Body of pancreas (tissue), 4 donors: ENCODE measurements around the gene PLXDC2. TPM values are rescaled to one million over a fixed set of nuclear protein-coding genes. Genes with fewer than 3 reads are reported as not detected.

Experiments
- ATAC-seq: fragments of 150-250 bp; one replicate; pipeline ENCODE4 v1.9.1; 2016
- DNase-seq, 4 donors: peaks; one replicate each; pipeline ENCODE4 v3.0.0-alpha.2; 2019
- H3K27ac ChIP-seq, 4 donors: fragments of 200-600 bp; sonication (generic); 1 replicate in 3 of 4; 2 replicates in 1 of 4; pipeline versions ENCODE4 v1.5.1 to v1.6.1; 2016 to 2019; ENCODE audit warnings: mild to moderate bottlenecking in 1 of 4, mixed read lengths in 1 of 4, moderate library complexity in 1 of 4
- H3K27me3 ChIP-seq, 2 donors: fragments of 200-600 bp; sonication (generic); one replicate each; pipeline ENCODE4 v1.6.0; 2016; ENCODE audit warnings: mild to moderate bottlenecking in 1 of 2
- H3K36me3 ChIP-seq, 2 donors: fragments of 200-600 bp; sonication (generic); replicated peaks in 1 of 2; 2 replicates each; pipeline ENCODE4 v1.5.1; 2016; ENCODE audit warnings: low read depth in 2 of 2; ENCODE audit not compliant: insufficient read depth in 1 of 2
- H3K4me1 ChIP-seq: fragments of 200-600 bp; sonication (generic); one replicate; pipeline ENCODE4 v1.6.0; 2016
- H3K4me3 ChIP-seq, 2 donors: fragments of 200-600 bp; sonication (generic); 1 replicate in 1 of 2; 2 replicates in 1 of 2; pipeline ENCODE4 v1.5.1; 2016 to 2019
- H3K9me3 ChIP-seq, 3 donors: fragments of 200-600 bp; sonication (generic); 1 replicate in 2 of 3; 2 replicates in 1 of 3; pipeline ENCODE4 v1.5.1; 2016
- CTCF ChIP-seq, 7 experiments: fragments of 450-650 bp in 4 of 7; fragments of 200-600 bp in 3 of 7; sonication (generic) in 3 of 7; IDR thresholded peaks; one replicate each; pipeline ENCODE4 v1.5.1; 2016 to 2019; ENCODE audit warnings: antibody characterized with exemption in 7 of 7
- POLR2A ChIP-seq, 3 donors: fragments of 450-650 bp; IDR thresholded peaks; one replicate each; pipeline ENCODE4 v1.6.1; 2016; ENCODE audit warnings: antibody characterized with exemption in 3 of 3, mild to moderate bottlenecking in 2 of 3
- WGBS, 2 donors: methylation state at CpG; one replicate each; pipeline ENCODE4 v1.1.5; 2017; 5-methylcytosine and 5-hydroxymethylcytosine counted together
- intact Hi-C: fragments of 100-400 bp; cut with DNase I; formaldehyde crosslinking; loops from one replicate; pipeline ENCODE4 v1.15.1; 2023
- total RNA-seq, 2 donors: library from RNA; depleted of rRNA; stranded (reverse); fragments of >200 nt; gene quantifications; one replicate each; pipeline ENCODE4 v1.1.0, GENCODE V29; 2016

Gene PLXDC2
- total RNA-seq, 2 donors from 2014 or later, result 8.2 to 13.5 TPM

DNA sequence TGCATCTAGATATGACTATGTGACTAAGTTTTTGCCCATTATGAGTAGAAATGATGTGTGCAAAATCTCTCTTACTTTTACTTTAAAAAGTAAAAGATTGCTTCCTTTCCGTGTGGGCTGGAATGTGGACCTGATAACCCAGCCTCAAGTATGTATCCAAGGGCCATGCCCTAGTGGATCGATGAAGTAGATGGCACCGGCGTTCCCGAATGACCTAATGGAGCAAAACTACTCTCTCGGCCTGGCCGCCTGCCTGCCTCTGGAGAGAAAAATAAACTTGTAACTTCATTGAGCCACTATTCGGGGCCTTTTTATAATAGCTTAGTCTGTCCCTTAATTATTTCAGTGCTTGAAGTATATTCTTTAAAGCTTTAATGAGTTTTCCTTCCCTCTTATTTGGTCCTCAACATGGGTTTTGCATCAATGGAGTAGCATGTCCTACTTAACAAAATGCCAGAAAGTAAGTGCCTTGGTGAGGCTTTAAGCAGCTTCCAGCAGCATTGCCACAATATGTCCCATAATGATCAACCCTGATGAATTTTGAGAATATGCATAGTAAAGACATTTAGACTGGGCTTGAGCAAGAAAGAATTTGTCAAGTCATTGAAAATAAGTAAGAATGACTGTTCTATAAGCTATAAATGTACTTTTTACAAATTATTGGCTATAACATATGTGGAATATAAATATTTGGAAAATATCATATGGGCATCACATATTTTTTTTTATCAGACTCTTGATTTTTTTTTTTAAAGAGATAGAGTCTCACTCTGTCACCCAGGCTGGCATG, 61.4 kb downstream of the PLXDC2 start:
- no peaks in the 10 kb centered on the region for H3K4me1 ChIP-seq
- no peak overlapping the region for H3K27ac ChIP-seq
- no peaks in the 10 kb centered on the region for H3K9me3 ChIP-seq
- TF ChIP-seq CTCF (IDR thresholded peaks at IDR 0.05), result no peak
- TF ChIP-seq POLR2A (IDR thresholded peaks at IDR 0.05), result no peak
- no peaks in the 10 kb centered on the region for H3K27me3 ChIP-seq
- WGBS, 2 donors, result 69 to 76% methylated on average over 8 of the region's 8 CpGs
- intact Hi-C loops, result no loop called here
- no peak overlapping the region for H3K4me3 ChIP-seq
- no peaks in the 10 kb centered on the region for H3K36me3 ChIP-seq
- DNase-seq (no peak), ATAC-seq (no peak)

- intact Hi-C loops, result no loop called here
- no peaks in the 10 kb centered on the region for H3K27me3 ChIP-seq
- H3K9me3 ChIP-seq, result no peaks in the 10 kb centered on the region
- no peak overlapping the region for H3K27ac ChIP-seq
- no peaks in the 10 kb centered on the region for H3K36me3 ChIP-seq
- whole genome bisulfite sequencing, 2 donors, result 71 to 72% methylated on average over 4 to 5 of the region's 5 CpGs
- ATAC-seq (no peak), DNase-seq (no peak)
- H3K4me1 ChIP-seq, result no peaks in the 10 kb centered on the region
- no peak overlapping the region for H3K4me3 ChIP-seq
- TF ChIP-seq POLR2A (IDR thresholded peaks at IDR 0.05) (no peak), CTCF (IDR thresholded peaks at IDR 0.05) (no peak)
Measured at GRCh38 chr10:19882621-19883020, 66.4 kb downstream of the PLXDC2 start.

GRCh38 chr10:19888061-19888660, 71.9 kb downstream of the PLXDC2 start:
- Histone ChIP-seq H3K36me3 (no peaks in the 10 kb centered on the region), H3K27me3 (no peaks in the 10 kb centered on the region), H3K9me3 (no peaks in the 10 kb centered on the region), H3K4me1 (no peaks in the 10 kb centered on the region), H3K27ac (no peak overlapping the region), H3K4me3 (no peak overlapping the region)
- WGBS, 2 donors, result 40 to 48% methylated on average over 3 of the region's 3 CpGs
- no peak for DNase-seq
- intact Hi-C loops, result no loop called here
- TF ChIP-seq CTCF (IDR thresholded peaks at IDR 0.05) (no peak), POLR2A (IDR thresholded peaks at IDR 0.05) (no peak)
- no peak for ATAC-seq

DNA sequence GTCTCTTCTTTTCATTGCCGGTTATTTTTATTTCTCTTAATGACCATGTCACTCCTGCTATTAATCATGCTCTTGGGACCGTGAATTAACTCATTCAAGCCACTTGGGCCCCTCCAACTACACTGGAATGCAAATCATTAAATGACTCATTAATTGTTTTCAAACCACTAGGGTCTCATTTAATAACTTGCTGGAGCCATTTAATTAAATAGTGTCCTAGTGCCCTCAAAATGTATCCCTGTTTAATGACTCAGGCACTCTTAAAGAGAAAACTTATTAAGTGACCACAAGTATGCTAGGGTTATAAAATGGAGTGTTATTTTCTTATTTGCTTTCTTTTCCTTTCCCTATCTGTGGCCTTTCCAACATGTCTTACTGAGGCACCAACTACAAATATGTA, 73.0 kb downstream of the PLXDC2 start:
- no peak for TF ChIP-seq POLR2A (IDR thresholded peaks at IDR 0.05)
- no peak for TF ChIP-seq CTCF (IDR thresholded peaks at IDR 0.05)
- ATAC-seq (no peak), DNase-seq (no peak)
- Histone ChIP-seq H3K36me3 (no peaks in the 10 kb centered on the region), H3K27ac (no peak overlapping the region), H3K27me3 (no peaks in the 10 kb centered on the region), H3K4me3 (no peak overlapping the region), H3K9me3 (no peaks in the 10 kb centered on the region), H3K4me1 (no peaks in the 10 kb centered on the region)
- intact Hi-C loops, result no loop called here
- WGBS, 2 donors, result 27 to 34% methylated on average over 2 of the region's 2 CpGs

DNA sequence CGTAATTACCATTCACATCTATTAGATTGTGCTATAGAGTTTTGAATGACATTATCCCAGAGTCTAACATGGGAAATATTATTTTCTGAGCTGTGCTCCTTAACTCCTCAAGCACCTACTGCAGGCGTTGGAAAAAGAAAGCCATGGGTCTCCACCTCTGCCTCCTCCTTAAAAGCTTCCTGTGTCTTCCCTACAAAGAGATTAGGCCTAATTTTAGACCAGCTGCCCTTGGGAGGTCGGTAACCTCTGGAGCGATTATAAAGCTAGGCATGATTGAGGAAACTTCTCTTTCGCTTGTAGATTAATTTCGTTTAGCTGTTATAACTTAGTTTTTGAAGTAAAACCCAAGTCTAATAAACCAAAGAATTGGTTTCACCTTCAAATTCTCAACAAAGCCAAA, 75.2 kb downstream of the PLXDC2 start:
- no peak overlapping the region for H3K4me3 ChIP-seq
- no peak overlapping the region for H3K27ac ChIP-seq
- no peaks in the 10 kb centered on the region for H3K9me3 ChIP-seq
- TF ChIP-seq POLR2A (IDR thresholded peaks at IDR 0.05) (no peak), CTCF (IDR thresholded peaks at IDR 0.05) (no peak)
- DNase-seq (no peak), ATAC-seq (no peak)
- no peaks in the 10 kb centered on the region for H3K4me1 ChIP-seq
- no peaks in the 10 kb centered on the region for H3K36me3 ChIP-seq
- no peaks in the 10 kb centered on the region for H3K27me3 ChIP-seq
- intact Hi-C loops, result no loop called here
- 59 to 67% methylated on average over 6 of the region's 6 CpGs for WGBS, 2 donors
